ENCODE measurements around the gene CYTH2.

The CYTH2 gene

GRCh38 chr19:48490981-48491792 is 22.0 kb downstream of the CYTH2 start (continued):
- TF ChIP-seq ZNF280D (tag by site-specific recombination; IDR thresholded peaks at IDR 0.05) = no peak
- no peak for TF ChIP-seq ZNF26 (tag by site-specific recombination; IDR thresholded peaks at IDR 0.05)
- peak; percentile 34; the same call in 1 of the 2 replicates for TF ChIP-seq EGR2 (tag by site-specific recombination; IDR thresholded peaks at IDR 0.05; ENCODE audit: low read depth)
- TF ChIP-seq TCF7L2 (IDR thresholded peaks at IDR 0.05; ENCODE audit: borderline replicate concordance, low read depth, low read length) = no peak
- 0 out of 2 replicates have a peak, but pooled peaks have one; percentile 58 for TF ChIP-seq BCL11A (tag by site-specific recombination; IDR thresholded peaks at IDR 0.05; ENCODE audit: low read depth)
- TF ChIP-seq ZNF426 (tag by site-specific recombination; IDR thresholded peaks at IDR 0.05) = no peak
- TF ChIP-seq ZNF423 (tag by site-specific recombination; IDR thresholded peaks at IDR 0.05) = no peak
- no peak for TF ChIP-seq ZNF560 (tag by site-specific recombination; IDR thresholded peaks at IDR 0.05; ENCODE audit: borderline replicate concordance)
- no peak for TF ChIP-seq ZNF324 (tag by site-specific recombination; IDR thresholded peaks at IDR 0.05)
- no peak for TF ChIP-seq INSM2 (tag by site-specific recombination; IDR thresholded peaks at IDR 0.05)
- TF ChIP-seq ZNF112 (tag by site-specific recombination; IDR thresholded peaks at IDR 0.05) = no peak
- TF ChIP-seq ZFP37 (tag by site-specific recombination; IDR thresholded peaks at IDR 0.05) = no peak
- TF ChIP-seq ZFP69B (tag by site-specific recombination; IDR thresholded peaks at IDR 0.05) = no peak
- no peak for TF ChIP-seq ZNF274 (IDR thresholded peaks at IDR 0.05; ENCODE audit: low read length)
- no peak for TF ChIP-seq ZNF274 (tag by site-specific recombination; IDR thresholded peaks at IDR 0.05; ENCODE audit: borderline replicate concordance)
- TF ChIP-seq ZNF510 (tag by site-specific recombination; IDR thresholded peaks at IDR 0.05; ENCODE audit: insufficient replicate concordance) = no peak
- no peak; the same call in 1 of the 2 replicates for TF ChIP-seq ZNF777 (tag by site-specific recombination; IDR thresholded peaks at IDR 0.05; ENCODE audit: borderline replicate concordance)
- TF ChIP-seq ZNF658 (tag by site-specific recombination; IDR thresholded peaks at IDR 0.05) = no peak
- TF ChIP-seq ZNF776 (tag by site-specific recombination; IDR thresholded peaks at IDR 0.05; ENCODE audit: borderline replicate concordance) = no peak
- TF ChIP-seq ZNF341 (tag by site-specific recombination; IDR thresholded peaks at IDR 0.05; ENCODE audit: low read depth) = no peak
- no peak for TF ChIP-seq ZNF138 (tag by site-specific recombination; IDR thresholded peaks at IDR 0.05; ENCODE audit: borderline replicate concordance)
- TF ChIP-seq ZSCAN23 (tag by site-specific recombination; IDR thresholded peaks at IDR 0.05) = no peak
- peak; percentile 39 for TF ChIP-seq SP2 (tag by site-specific recombination; IDR thresholded peaks at IDR 0.05)
- TF ChIP-seq ZSCAN30 (tag by site-specific recombination; IDR thresholded peaks at IDR 0.05) = no peak
- TF ChIP-seq ZNF76 (tag by site-specific recombination; IDR thresholded peaks at IDR 0.05; ENCODE audit: borderline replicate concordance, low read depth) = peak; percentile 44; the same call in 1 of the 2 replicates
- TF ChIP-seq ZBTB48 (tag by site-specific recombination; IDR thresholded peaks at IDR 0.05) = no peak
- TF ChIP-seq ZNF433 (tag by site-specific recombination; IDR thresholded peaks at IDR 0.05; ENCODE audit: low read depth) = no peak
- no peak for TF ChIP-seq ZNF248 (tag by site-specific recombination; IDR thresholded peaks at IDR 0.05)
- TF ChIP-seq SALL2 (tag by site-specific recombination; IDR thresholded peaks at IDR 0.05; ENCODE audit: borderline replicate concordance) = no peak
- no peak for TF ChIP-seq ZNF221 (tag by site-specific recombination; IDR thresholded peaks at IDR 0.05; ENCODE audit: borderline replicate concordance)
- no peak for TF ChIP-seq ZBTB44 (tag by site-specific recombination; IDR thresholded peaks at IDR 0.05)
- TF ChIP-seq KLF16 (tag by site-specific recombination; IDR thresholded peaks at IDR 0.05) = no peak
- no peak for TF ChIP-seq ZNF544 (tag by site-specific recombination; IDR thresholded peaks at IDR 0.05)

Data from HEK293 (cell line).